Omental fat pad (tissue), 4 donors: Measurements from ENCODE around the gene CORO7. TPM values are rescaled to one million over a fixed set of nuclear protein-coding genes. Genes with fewer than 3 reads are reported as not detected.

Experiments used
- ATAC-seq: fragments of 150-250 bp; one replicate; pipeline ENCODE4 v1.9.1; 2016; ENCODE audit warnings: mild to moderate bottlenecking, moderate library complexity; ENCODE audit not compliant: low FRiP score
- DNase-seq: peaks from one replicate; pipeline ENCODE4 v3.0.0-alpha.2; 2019; ENCODE audit warnings: low spot score
- total RNA-seq, 4 donors: library from RNA; depleted of rRNA; stranded (reverse); fragments of >200 nt; gene quantifications; one replicate each; pipeline ENCODE4 v1.1.0, GENCODE V29; 2016
- TF ChIP-seq, protein P1 (sequence below), 3 donors: fragments of 450-650 bp; IDR thresholded peaks; one replicate each; pipeline ENCODE4 v1.5.1; 2016 to 2017; ENCODE audit warnings: antibody characterized with exemption in 3 of 3, mild to moderate bottlenecking in 3 of 3, moderate library complexity in 2 of 3

CORO7 gene
- total RNA-seq, 4 donors from 2014 or later: 15.1 to 46.3 (median 27.5) TPM

DNA sequence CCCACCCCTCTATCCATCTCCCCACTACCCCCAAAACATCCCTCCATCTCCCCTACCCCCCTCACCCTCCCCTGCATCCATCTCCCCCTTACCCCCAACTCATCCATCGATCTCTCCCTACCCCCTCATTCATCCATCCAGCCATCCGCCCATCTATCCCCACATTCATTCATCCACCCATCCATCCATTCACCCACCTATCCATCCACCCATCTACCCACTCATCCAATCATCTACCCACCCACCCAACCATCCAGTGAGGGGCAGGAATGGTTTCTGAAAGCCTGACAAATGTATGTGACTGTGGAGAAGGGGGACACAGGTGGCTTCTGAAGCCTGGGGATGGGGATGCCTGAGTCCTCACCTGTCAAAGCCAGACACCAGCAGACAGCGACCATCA lies 56.5 kb downstream of the CORO7 start:
- no peak for DNase-seq
- ATAC-seq: no peak
- TF ChIP-seq, protein P1, sequence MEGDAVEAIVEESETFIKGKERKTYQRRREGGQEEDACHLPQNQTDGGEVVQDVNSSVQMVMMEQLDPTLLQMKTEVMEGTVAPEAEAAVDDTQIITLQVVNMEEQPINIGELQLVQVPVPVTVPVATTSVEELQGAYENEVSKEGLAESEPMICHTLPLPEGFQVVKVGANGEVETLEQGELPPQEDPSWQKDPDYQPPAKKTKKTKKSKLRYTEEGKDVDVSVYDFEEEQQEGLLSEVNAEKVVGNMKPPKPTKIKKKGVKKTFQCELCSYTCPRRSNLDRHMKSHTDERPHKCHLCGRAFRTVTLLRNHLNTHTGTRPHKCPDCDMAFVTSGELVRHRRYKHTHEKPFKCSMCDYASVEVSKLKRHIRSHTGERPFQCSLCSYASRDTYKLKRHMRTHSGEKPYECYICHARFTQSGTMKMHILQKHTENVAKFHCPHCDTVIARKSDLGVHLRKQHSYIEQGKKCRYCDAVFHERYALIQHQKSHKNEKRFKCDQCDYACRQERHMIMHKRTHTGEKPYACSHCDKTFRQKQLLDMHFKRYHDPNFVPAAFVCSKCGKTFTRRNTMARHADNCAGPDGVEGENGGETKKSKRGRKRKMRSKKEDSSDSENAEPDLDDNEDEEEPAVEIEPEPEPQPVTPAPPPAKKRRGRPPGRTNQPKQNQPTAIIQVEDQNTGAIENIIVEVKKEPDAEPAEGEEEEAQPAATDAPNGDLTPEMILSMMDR (IDR thresholded peaks at IDR 0.05): no peak

DNA sequence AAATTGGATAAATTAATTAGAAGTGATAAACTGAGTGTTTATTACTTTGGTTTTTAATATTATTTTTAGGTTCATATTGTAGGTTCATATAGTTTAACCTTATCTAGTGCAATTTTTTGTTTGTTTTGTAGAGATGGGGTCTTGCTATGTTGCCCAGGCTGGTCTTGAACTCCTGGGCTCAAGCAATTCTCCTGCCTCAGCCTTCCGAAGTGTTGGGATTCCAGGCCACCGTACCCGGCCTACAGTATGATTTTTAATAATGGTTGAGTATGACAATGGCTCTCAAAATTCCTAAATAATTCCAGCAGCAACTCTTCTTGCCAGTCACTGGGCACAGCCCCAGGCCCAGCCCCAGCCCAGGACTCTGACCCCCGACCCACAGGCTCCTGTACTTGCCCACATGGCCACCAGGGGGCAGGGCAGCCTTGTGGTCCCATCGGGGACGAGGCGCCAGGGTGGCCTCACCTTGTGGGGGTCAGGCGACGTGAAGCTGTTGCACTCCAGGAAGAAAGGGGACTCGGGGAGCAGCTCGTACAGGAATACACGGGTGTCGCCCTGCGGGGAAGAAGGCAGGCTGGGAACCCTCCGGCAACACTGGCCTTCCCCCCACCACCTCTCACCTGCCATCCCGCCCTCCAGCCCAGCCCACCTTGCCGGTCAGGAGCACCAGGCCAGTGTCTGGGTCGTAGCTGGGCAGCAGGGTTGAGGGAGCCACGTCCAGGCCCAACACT lies 57.4 kb downstream of the CORO7 start:
- peak; percentile 55 for ATAC-seq
- no peak for DNase-seq
- TF ChIP-seq, protein P1 (IDR thresholded peaks at IDR 0.05): peak in 1 of 3 donors; percentile 88

DNA sequence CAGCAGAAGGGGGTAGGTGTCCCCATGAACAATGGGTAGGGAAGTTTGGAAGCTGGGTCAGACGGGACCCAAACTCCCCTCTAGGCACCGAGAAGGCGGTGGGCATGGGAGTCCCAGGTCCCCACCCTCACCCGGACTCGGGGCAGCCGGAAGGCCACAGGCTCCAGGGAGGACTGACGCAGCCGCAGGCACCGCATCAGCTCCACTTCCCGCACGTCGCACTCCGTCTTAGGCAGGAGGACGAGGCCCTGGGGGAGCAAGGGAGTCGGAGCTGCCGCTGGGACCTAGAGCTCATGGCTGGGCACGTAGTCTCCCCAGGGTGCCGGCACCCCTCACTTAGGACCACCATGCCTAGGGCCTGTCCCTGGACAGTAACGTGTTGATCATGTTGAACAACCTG lies 58.2 kb downstream of the CORO7 start:
- DNase-seq (no peak), ATAC-seq (no peak)
- TF ChIP-seq, protein P1 (IDR thresholded peaks at IDR 0.05): no peak

DNA sequence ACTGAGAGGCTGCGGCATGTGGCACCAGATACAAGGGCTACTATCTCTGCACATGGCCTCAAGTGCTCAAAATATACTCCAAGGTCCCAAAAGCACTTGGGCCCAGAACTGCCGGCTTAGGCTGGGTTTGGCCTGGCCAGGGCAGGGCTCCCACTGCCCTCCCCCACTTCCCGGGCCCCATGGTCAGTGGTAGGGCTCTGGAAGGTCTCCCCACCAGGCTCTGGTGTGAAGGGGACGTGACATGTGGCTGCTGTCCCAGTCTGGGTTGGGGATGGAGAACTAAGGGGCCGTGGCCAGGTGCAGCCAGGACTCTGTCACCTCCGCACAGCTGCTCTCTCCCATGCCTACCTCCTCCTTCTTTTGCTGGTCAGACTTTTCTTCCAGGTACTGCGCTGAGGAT lies 59.6 kb downstream of the CORO7 start:
- DNase-seq (no peak), ATAC-seq (no peak)
- TF ChIP-seq, protein P1 (IDR thresholded peaks at IDR 0.05): no peak

DNA sequence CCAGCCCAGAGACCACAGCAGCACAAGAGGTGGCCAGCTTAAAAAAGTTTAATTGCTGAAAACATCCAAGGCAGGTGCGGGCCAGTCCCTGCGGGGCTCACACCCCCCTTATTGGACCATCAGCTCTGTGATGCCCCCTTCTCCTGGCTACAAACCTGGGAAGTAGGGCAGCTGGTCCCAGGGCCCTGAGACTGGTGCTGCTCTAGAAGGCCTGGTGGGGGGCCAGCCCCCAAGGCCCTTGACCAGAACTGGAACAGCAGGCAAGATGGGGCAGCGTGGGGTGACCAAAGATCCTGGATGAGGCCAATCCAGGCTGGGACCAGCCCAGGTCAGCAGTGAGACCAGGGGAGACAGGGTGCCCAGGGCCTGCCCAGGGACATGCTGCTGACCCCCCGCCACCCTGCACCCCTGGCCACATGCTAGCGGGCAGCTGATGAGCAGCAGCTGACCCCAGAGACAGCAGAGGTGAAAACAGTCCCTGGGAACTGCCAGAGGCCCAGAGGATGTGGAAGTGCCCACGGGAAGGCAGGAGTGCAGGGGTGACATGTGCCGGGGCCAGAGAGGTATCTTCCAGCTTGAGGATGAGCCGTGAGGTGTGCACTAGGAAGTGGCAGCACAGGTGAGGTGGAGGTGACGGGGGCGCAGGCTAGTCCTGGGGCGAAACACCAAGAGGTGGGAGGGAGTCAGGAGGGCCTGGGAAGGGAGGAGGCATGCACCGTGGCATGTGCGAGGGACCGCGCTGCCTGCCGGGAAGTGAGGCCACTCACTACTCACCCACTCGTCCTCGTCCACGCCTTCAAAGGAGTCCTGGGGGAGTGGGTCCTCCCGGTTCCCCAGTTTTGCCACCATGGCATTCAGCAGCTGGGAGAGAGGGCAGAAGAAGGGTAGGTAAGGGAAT lies 61.6 kb downstream of the CORO7 start:
- DNase-seq (no peak), ATAC-seq (no peak)
- TF ChIP-seq, protein P1 (IDR thresholded peaks at IDR 0.05): no peak

DNA sequence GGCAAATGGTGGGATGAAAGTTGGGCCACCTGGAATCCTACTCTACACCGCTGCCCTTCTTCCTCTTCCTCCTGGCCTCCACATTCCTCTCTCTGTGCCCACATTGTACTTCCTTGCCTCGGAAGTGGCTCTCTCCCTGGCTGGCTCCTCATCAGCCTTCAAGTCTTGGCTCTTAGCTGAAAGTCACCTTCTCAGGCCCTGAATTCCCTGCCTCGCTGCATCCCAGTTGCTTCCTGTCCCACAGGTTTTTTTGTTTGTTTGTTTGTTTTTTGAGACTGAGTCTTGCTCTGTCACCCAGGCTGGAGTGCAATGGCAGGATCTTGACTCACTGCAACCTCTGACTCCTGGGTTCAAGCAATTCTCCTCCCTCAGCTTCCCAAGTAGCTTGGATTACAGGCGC lies 62.7 kb downstream of the CORO7 start:
- DNase-seq: no peak
- ATAC-seq: no peak
- TF ChIP-seq, protein P1 (IDR thresholded peaks at IDR 0.05): no peak
